Posterior cingulate gyrus (tissue), 11 donors: ENCODE measurements around the gene ING2.
"Not testable (repeated sequence)": the region's sequence is repeated elsewhere in the genome, so short reads cannot be mapped to it uniquely, and the experiment has no call there.

Experiments
- DNase-seq, 10 donors: peaks; one replicate each; pipeline versions ENCODE4 v3.0.0 to v3.0.0-alpha.2; 2020 to 2021; ENCODE audit warnings: mixed read lengths in 3 of 10
- intact Hi-C: fragments of 100-400 bp; cut with DNase I; formaldehyde crosslinking; loops from one replicate; pipeline ENCODE4 v1.15.1; 2023

The ING2 gene

GRCh38 chr4:183543435-183543834, 38.6 kb downstream of the ING2 start:
- intact Hi-C loops, result no loop called here
- no peak for DNase-seq

GRCh38 chr4:183544109-183544508, 39.3 kb downstream of the ING2 start:
- intact Hi-C loops, result no loop called here

DNA sequence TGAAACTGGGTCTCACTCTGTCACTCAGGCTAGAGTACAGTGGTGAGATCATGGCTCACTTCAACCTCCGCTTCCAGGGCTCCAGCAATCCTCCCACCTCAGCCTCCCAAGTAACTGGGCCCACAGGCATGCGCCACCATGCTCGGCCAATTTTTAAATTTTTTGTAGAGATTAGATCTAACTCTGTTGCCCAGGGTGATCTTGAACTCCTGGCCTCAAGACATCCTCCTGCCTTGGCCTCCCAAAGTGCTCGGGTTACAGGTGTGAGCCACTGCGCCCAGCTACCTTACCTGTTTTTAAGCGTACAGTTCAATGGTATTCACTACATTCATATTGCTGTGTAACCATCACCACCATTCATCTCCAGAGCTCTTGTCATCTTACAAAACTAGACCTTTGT, 41.5 kb downstream of the ING2 start:
- intact Hi-C loops, result no loop called here
- DNase-seq, result no peak

More at GRCh38 chr4:183544109-183544508, 39.3 kb downstream of the ING2 start:
- DNase-seq, result no peak

- intact Hi-C loops, result no loop called here
- no peak for DNase-seq
Measured at GRCh38 chr4:183548306-183548705, 43.4 kb downstream of the ING2 start.

GRCh38 chr4:183550345-183551093, 45.7 kb downstream of the ING2 start:
- intact Hi-C loops, result no loop called here
- no peak for DNase-seq

DNA sequence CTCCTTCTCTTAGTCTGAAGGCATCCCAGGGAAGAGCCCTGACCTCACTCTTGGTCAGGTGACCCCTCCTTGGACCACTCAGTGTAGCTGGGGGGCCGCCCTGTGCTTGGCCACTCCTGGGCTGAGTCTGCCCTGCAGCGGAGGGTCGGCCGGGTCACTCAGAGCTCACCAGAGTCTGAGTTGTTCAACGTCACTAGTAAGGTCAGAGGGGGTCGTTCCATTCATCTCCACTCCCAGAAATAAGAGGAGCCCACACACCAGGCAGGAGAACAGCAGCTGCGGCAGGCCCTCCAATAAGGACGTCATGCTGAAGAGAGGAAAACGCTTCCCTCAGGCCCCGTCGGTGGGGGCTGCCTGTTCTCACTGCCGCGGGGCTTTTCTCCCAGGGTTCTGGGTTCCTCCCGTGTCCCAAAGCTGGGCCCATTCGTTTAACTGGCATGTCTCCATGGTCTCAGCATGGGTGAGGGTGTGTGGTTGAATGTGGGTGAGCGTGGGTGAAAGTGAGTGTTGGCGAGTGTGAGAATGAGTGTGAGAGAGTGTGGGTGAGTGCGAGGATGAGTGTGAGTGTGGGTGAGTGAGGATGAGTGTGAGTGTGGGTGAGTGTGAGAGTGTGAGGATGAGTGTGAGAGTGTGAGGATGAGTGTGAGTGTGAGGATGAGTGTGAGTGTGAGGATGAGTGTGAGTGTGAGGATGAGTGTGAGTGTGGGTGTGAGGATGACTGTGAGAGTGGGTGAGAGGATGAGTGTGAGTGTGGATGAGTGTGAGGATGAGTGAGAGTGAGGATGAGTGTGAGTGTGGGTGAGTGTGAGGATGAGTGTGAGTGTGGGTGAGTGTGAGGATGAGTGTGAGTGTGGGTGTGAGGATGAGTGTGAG, 47.7 kb downstream of the ING2 start:
- intact Hi-C loops, result no loop called here
- peak in 1 of 10 donors; percentile 80 for DNase-seq

GRCh38 chr4:183553147-183553478, 48.3 kb downstream of the ING2 start:
- DNase-seq, intact Hi-C loops: not testable (repeated sequence)

- intact Hi-C loops, result no loop called here
- no peak for DNase-seq
Measured at GRCh38 chr4:183553601-183554345, 48.9 kb downstream of the ING2 start.

DNA sequence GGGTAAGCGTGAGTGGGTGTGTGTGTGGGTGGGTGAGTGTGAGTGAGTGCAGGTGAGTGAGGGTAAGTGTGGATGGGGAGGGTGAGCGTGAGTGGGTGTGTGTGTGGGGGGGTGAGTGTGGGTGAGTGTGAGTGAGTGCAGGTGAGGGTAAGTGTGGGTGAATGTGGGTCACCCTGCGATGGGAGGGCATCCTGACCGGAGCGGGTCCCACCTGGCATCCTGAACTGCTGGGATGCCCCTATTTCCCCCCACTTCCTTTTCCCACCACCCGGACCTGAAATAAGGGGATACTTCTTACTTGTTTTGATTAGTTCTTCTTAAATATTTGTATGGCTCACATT, 49.5 kb downstream of the ING2 start:
- intact Hi-C loops, result no loop called here
- no peak for DNase-seq

- DNase-seq, result no peak
- intact Hi-C loops, result no loop called here
Measured at GRCh38 chr4:183554878-183555585, 50.2 kb downstream of the ING2 start.

DNA sequence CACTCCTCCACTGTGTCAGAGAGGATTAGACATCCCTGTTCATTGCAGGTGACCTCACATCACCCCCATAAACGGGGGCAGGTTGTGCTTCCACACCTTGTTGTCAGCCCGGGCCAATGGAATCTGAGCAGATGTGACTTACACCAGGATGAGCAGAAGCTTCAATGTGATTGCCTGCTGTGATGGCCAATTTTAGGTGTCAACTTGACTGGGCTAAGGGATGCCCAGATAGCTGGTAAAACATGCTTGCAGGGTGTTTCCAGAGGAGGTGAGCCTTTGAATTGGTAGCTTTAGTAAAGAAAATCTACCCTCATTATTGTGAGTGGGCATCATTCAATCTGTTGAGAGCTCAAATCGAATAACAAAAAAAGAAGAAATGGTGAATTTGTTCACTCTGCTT, 52.1 kb downstream of the ING2 start:
- intact Hi-C loops, result no loop called here
- no peak for DNase-seq

GRCh38 chr4:183557611-183558010, 52.8 kb downstream of the ING2 start:
- intact Hi-C loops, result no loop called here
- no peak for DNase-seq

DNA sequence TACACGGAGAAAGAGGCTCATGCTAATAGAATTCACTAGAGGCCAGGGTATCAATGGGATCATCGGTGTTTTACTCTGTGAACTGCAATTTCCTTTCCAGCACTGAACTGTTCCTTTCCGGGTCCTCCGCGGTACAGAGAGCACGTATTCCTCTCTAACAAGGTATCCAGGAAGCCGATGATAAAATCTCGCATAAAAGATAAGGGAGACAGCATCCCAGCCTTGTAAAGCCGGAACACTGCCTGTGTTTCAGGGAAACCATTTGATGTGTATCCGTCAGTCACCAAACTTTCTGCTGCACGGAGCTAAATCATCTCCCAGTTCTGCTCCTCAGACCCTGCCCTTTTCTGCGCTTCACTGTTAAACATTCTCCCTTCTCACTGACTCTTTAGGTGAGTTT, 54.0 kb downstream of the ING2 start:
- no peak for DNase-seq
- intact Hi-C loops, result no loop called here

- no peak for DNase-seq
- intact Hi-C loops, result no loop called here
Measured at GRCh38 chr4:183561905-183562304, 57.0 kb downstream of the ING2 start.
